AG04450 (cell line): Measurements from ENCODE around the gene NFX1. TPM values are rescaled to one million over a fixed set of nuclear protein-coding genes. Genes with fewer than 3 reads are reported as not detected.
"Not testable (repeated sequence)": the region's sequence is repeated elsewhere in the genome, so short reads cannot be mapped to it uniquely, and the experiment has no call there.

Source experiments
- CTCF ChIA-PET: fragments of 300-600, 350-600 bp; formaldehyde crosslinking; extraction: SDS; loops from one replicate; lab custom pipeline; 2022; ENCODE audit warnings: antibody characterized with exemption, inconsistent platforms; lab: Charles Lee
- POLR2A ChIA-PET: fragments of 350-600 bp; formaldehyde crosslinking; extraction: SDS; loops from one replicate; lab custom pipeline; 2021; ENCODE audit warnings: antibody characterized with exemption, inconsistent platforms; lab: Yijun Ruan, JAX
- DNase-seq: peaks from one replicate; pipeline ENCODE4 v3.0.0-alpha.2; 2011; ENCODE audit warnings: low read depth, low spot score
- H3K27ac ChIP-seq: one replicate; pipeline ENCODE4 v1.5.1; 2012; ENCODE audit warnings: low read depth, low read length, control low read depth
- H3K27me3 ChIP-seq: one replicate; pipeline ENCODE4 v1.6.0; 2012; ENCODE audit warnings: low read length; ENCODE audit not compliant: control insufficient read depth, insufficient read depth
- H3K4me3 ChIP-seq: 2 replicates; pipeline ENCODE4 v1.5.1; 2011; ENCODE audit warnings: mild to moderate bottlenecking, low read depth, low read length, control low read depth
- H3K9me3 ChIP-seq: 2 replicates; pipeline ENCODE4 v1.5.1; 2012; ENCODE audit warnings: low read length; ENCODE audit not compliant: control insufficient read depth, insufficient read depth
- CTCF ChIP-seq: IDR thresholded peaks from 2 replicates; pipeline ENCODE4 v1.5.1; 2011; ENCODE audit warnings: low read depth, low read length, control low read depth, inconsistent platforms
- polyA plus RNA-seq: library from polyadenylated mRNA; depleted of rRNA; stranded (reverse); fragments of >200 nt; gene quantifications from 2 replicates; pipeline ENCODE4 v1.2.3, GENCODE V29; 2011

Gene NFX1
- polyA plus RNA-seq, 1 experiment, result 39.2 TPM

- Histone ChIP-seq H3K27ac (no peak overlapping the region), H3K27me3 (no peaks in the 10 kb centered on the region), H3K9me3 (no peaks in the 10 kb centered on the region), H3K4me3 (no peak overlapping the region)
- POLR2A ChIA-PET, result interaction anchor here (0.6 to 1.0 kb wide), 2 partner anchors 11 to 20 kb away, joined by 3 to 8 read pairs; partner anchors contain the start of gene NFX1
- CTCF ChIA-PET, result interaction anchor here (2.5 to 3.3 kb wide), 2 partner anchors 65 to 143 kb away, joined by 9 to 16 read pairs; no protein-coding TSS in a partner anchor
- no peak for TF ChIP-seq CTCF
- no peak for DNase-seq
Observed at GRCh38 chr9:33309903-33310302, 19.6 kb downstream of the NFX1 start.

- DNase-seq, result no peak
- no peaks in the 10 kb centered on the region for H3K27me3 ChIP-seq
- H3K27ac ChIP-seq, result no peak overlapping the region
- H3K4me3 ChIP-seq, result no peak overlapping the region
- H3K9me3 ChIP-seq, result no peaks in the 10 kb centered on the region
- no peak for TF ChIP-seq CTCF
- ChIA-PET CTCF (interaction anchor here (2.5 to 3.3 kb wide), 2 partner anchors 64 to 142 kb away, joined by 9 to 16 read pairs; no protein-coding TSS in a partner anchor), POLR2A (interaction anchor here (2.0 kb wide), 1 partner anchor 10 kb away, joined by 8 read pairs; no protein-coding TSS in a partner anchor)
Observed at GRCh38 chr9:33310748-33311147, 20.4 kb downstream of the NFX1 start.

- Histone ChIP-seq H3K27ac (no peak overlapping the region), H3K9me3 (no peaks in the 10 kb centered on the region), H3K4me3 (no peak overlapping the region), H3K27me3 (no peaks in the 10 kb centered on the region)
- DNase-seq, result no peak
- POLR2A ChIA-PET, result interaction anchor here (2.0 kb wide), 1 partner anchor 8 kb away, joined by 8 read pairs; no protein-coding TSS in a partner anchor
- CTCF ChIA-PET, result interaction anchor here (3.3 kb wide), 1 partner anchor 63 kb away, joined by 16 read pairs; no protein-coding TSS in a partner anchor
- no peak for TF ChIP-seq CTCF
Observed at GRCh38 chr9:33311953-33312352, 21.6 kb downstream of the NFX1 start.

- Histone ChIP-seq H3K27ac (peak overlapping the region; percentile 11), H3K4me3 (no peak overlapping the region), H3K9me3 (no peaks in the 10 kb centered on the region), H3K27me3 (no peaks in the 10 kb centered on the region)
- ChIA-PET POLR2A (interaction anchor here (0.6 to 0.7 kb wide), 2 partner anchors 100 to 562 kb away, joined by 3 to 5 read pairs; no protein-coding TSS in a partner anchor), CTCF (interaction anchor here (0.6 to 2.0 kb wide), 3 partner anchors 60 to 203 kb away, joined by 3 to 5 read pairs (median 5); no protein-coding TSS in a partner anchor)
- DNase-seq, result no peak
- TF ChIP-seq CTCF, result no peak
Observed at GRCh38 chr9:33315371-33315770, 25.1 kb downstream of the NFX1 start.

GRCh38 chr9:33317136-33317535 lies 26.8 kb downstream of the NFX1 start:
- POLR2A ChIA-PET, H3K4me3 ChIP-seq, DNase-seq, H3K9me3 ChIP-seq, H3K27me3 ChIP-seq, H3K27ac ChIP-seq: not testable (repeated sequence)
- CTCF ChIA-PET, result interaction anchor here (0.7 to 2.9 kb wide), 4 partner anchors 58 to 1943 kb away, joined by 3 to 10 read pairs (median 9); no protein-coding TSS in a partner anchor
